ENCODE measurements around the gene TKTL1.

GRCh38 chrX:154371789-154372300 is 76.2 kb downstream of the TKTL1 start:
- TF ChIP-seq EZH2phosphoT487 (IDR thresholded peaks at IDR 0.05; ENCODE audit: borderline replicate concordance, low read length): no peak
- TF ChIP-seq CTCF (IDR thresholded peaks at IDR 0.05; ENCODE audit: low read depth, low read length, poor library complexity, severe bottlenecking): no peak

Measured in DOHH2 (cell line).